Cardiac muscle cell (in vitro differentiated cells and primary cell): ENCODE measurements around the gene CYGB. TPM values are rescaled to one million over a fixed set of nuclear protein-coding genes. Genes with fewer than 3 reads are reported as not detected.

Experiments used
- DNase-seq, 2 donors: peaks; one replicate each; pipeline versions ENCODE4 v3.0.0 to v3.0.0-alpha.2; 2010 to 2017; ENCODE audit warnings: low read depth in 1 of 2, low spot score in 1 of 2
- H3K27ac ChIP-seq: fragments of 200-600 bp; sonication (generic); 2 replicates; pipeline ENCODE4 v1.5.1; 2016
- H3K27me3 ChIP-seq: fragments of 200-600 bp; sonication (generic); 2 replicates; pipeline ENCODE4 v1.6.0; 2016; ENCODE audit warnings: control low read depth
- H3K36me3 ChIP-seq: fragments of 200-600 bp; sonication (generic); 2 replicates; pipeline ENCODE4 v1.5.1; 2016; ENCODE audit warnings: control low read depth
- H3K4me1 ChIP-seq: fragments of 200-600 bp; sonication (generic); 2 replicates; pipeline ENCODE4 v1.8.1; 2017; ENCODE audit warnings: low read depth, mild to moderate bottlenecking, mixed run types
- H3K4me3 ChIP-seq: fragments of 200-600 bp; sonication (generic); 2 replicates; pipeline ENCODE4 v1.5.1; 2016; ENCODE audit warnings: mild to moderate bottlenecking
- H3K9me3 ChIP-seq: fragments of 200-600 bp; sonication (generic); 2 replicates; pipeline ENCODE4 v1.5.1; 2017; ENCODE audit warnings: low read depth, mild to moderate bottlenecking, control low read depth
- CTCF ChIP-seq: IDR thresholded peaks from 2 replicates; pipeline ENCODE4 v1.5.1; 2012; ENCODE audit warnings: low read depth, mild to moderate bottlenecking, low read length
- polyA plus RNA-seq: library from polyadenylated mRNA; unstranded; fragments of >200 nt; fragmentation: Nextera tagmentation; extraction: Ambion mirVana; gene quantifications from 2 replicates; pipeline ENCODE4 v1.2.1, GENCODE V29; 2016
- total RNA-seq: library from RNA; depleted of rRNA; stranded (reverse); fragments of >200 nt; gene quantifications from 2 replicates; pipeline ENCODE4 v1.2.3, GENCODE V29; 2016

CYGB gene
- total and polyA plus RNA-seq, 2 experiments from 2014 or later, result 7.4 to 11.9 TPM

- Histone ChIP-seq H3K4me1 (no peaks in the 10 kb centered on the region), H3K4me3 (no peak overlapping the region), H3K36me3 (no peaks in the 10 kb centered on the region), H3K9me3 (no peaks in the 10 kb centered on the region), H3K27me3 (no peaks in the 10 kb centered on the region), H3K27ac (no peak overlapping the region)
- no peak for DNase-seq
- TF ChIP-seq CTCF, result no peak
These were observed 34.8 kb upstream of the CYGB start for GRCh38 chr17:76572201-76572910.

- H3K36me3 ChIP-seq, result no peaks in the 10 kb centered on the region
- no peak overlapping the region for H3K27ac ChIP-seq
- no peak for DNase-seq
- no peaks in the 10 kb centered on the region for H3K4me1 ChIP-seq
- H3K9me3 ChIP-seq, result no peaks in the 10 kb centered on the region
- no peak overlapping the region for H3K4me3 ChIP-seq
- no peaks in the 10 kb centered on the region for H3K27me3 ChIP-seq
- no peak for TF ChIP-seq CTCF
These were observed 33.5 kb upstream of the CYGB start for GRCh38 chr17:76570877-76571471.

- no peak for DNase-seq
- TF ChIP-seq CTCF, result no peak
- Histone ChIP-seq H3K27ac (no peak overlapping the region), H3K36me3 (no peaks in the 10 kb centered on the region), H3K4me3 (no peak overlapping the region), H3K4me1 (no peaks in the 10 kb centered on the region), H3K27me3 (no peaks in the 10 kb centered on the region), H3K9me3 (no peaks in the 10 kb centered on the region)
These were observed 32.9 kb upstream of the CYGB start for GRCh38 chr17:76570457-76570856.

GRCh38 chr17:76569607-76570279, 32.2 kb upstream of the CYGB start:
- no peaks in the 10 kb centered on the region for H3K4me1 ChIP-seq
- H3K27me3 ChIP-seq, result no peaks in the 10 kb centered on the region
- H3K4me3 ChIP-seq, result no peak overlapping the region
- peaks cover under 1% of the 10 kb centered on the region for H3K36me3 ChIP-seq
- DNase-seq, result peak in 1 of 2 donors; percentile 52
- H3K27ac ChIP-seq, result no peak overlapping the region
- no peak for TF ChIP-seq CTCF
- no peaks in the 10 kb centered on the region for H3K9me3 ChIP-seq

GRCh38 chr17:76568811-76569221, 31.3 kb upstream of the CYGB start:
- no peak for TF ChIP-seq CTCF
- DNase-seq, result no peak
- Histone ChIP-seq H3K9me3 (no peaks in the 10 kb centered on the region), H3K27ac (no peak overlapping the region), H3K36me3 (peaks cover 3% of the 10 kb centered on the region), H3K4me1 (no peaks in the 10 kb centered on the region), H3K4me3 (no peak overlapping the region), H3K27me3 (no peaks in the 10 kb centered on the region)
